Esophagus (tissue), 2 donors: ENCODE results near the gene CCNDBP1. TPM values are rescaled to one million over a fixed set of nuclear protein-coding genes. Genes with fewer than 3 reads are reported as not detected.
"Not testable (repeated sequence)": the region's sequence is repeated elsewhere in the genome, so short reads cannot be mapped to it uniquely, and the experiment has no call there.

ENCODE experiments used
- H3K27ac ChIP-seq, 2 donors: one replicate each; pipeline ENCODE4 v1.5.1; 2013; ENCODE audit warnings: low read depth in 2 of 2, mild to moderate bottlenecking in 2 of 2, inconsistent platforms in 1 of 2, low read length in 1 of 2, moderate library complexity in 1 of 2
- H3K27me3 ChIP-seq, 2 donors: one replicate each; pipeline ENCODE4 v1.6.1; 2013; ENCODE audit warnings: low read length in 2 of 2, control low read depth in 1 of 2, mild to moderate bottlenecking in 1 of 2; ENCODE audit not compliant: insufficient read depth in 2 of 2, control insufficient read depth in 1 of 2
- H3K36me3 ChIP-seq, 2 donors: one replicate each; pipeline ENCODE4 v1.6.1; 2013; ENCODE audit warnings: low read length in 1 of 2; ENCODE audit not compliant: control insufficient read depth in 2 of 2, insufficient read depth in 2 of 2
- H3K4me1 ChIP-seq, 2 donors: one replicate each; pipeline ENCODE4 v1.6.1; 2013; ENCODE audit warnings: low read length in 1 of 2; ENCODE audit not compliant: control insufficient read depth in 2 of 2, insufficient read depth in 2 of 2
- H3K4me3 ChIP-seq, 2 donors: one replicate each; pipeline ENCODE4 v1.5.1; 2013; ENCODE audit warnings: low read length in 2 of 2, mild to moderate bottlenecking in 2 of 2, low read depth in 1 of 2, moderate library complexity in 1 of 2
- H3K9me3 ChIP-seq, 2 donors: one replicate each; pipeline ENCODE4 v1.6.1; 2013; ENCODE audit warnings: mild to moderate bottlenecking in 2 of 2, low read depth in 1 of 2, low read length in 1 of 2, moderate library complexity in 1 of 2; ENCODE audit not compliant: control insufficient read depth in 2 of 2, insufficient read depth in 1 of 2
- WGBS, 2 donors: extraction: QIAGEN DNeasy Blood & Tissue Kit; methylation state at CpG; one replicate each; pipeline ENCODE4 v1.1.7; 2013; 5-methylcytosine and 5-hydroxymethylcytosine counted together
- polyA plus RNA-seq, 2 donors: library from polyadenylated mRNA; stranded (reverse); fragments of 200-250 nt; gene quantifications; one replicate each; pipeline ENCODE4 v1.2.3, GENCODE V29; 2013
- donor health status: healthy with polysubstance abuse.
- donor health status: Bipolar disorder and iron deficiency.

The CCNDBP1 gene
- polyA plus RNA-seq, 2 donors, result 48.0 to 57.4 TPM

DNA sequence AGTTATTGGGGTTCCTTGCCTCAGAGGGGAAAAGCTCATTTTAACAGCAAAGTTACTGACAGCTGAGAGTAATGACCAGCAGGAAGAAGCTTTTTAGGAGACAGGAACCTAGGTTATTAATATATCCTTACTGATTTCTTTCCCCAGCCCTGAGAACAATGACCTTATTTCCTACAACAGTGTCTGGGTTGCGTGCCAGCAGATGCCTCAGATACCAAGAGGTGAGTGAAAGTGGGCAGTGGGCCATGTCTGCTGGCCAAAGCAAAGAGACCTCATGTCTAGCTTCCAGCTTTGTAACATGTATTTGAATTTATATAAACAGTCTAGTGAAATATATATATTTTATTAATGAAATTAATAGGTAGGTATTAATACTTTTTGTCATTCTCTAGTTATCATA lies 5.0 kb downstream of the CCNDBP1 start:
- no peaks in the 10 kb centered on the region for H3K27me3 ChIP-seq
- peaks cover 14 to 15% of the 10 kb centered on the region in 2 donors for H3K36me3 ChIP-seq
- H3K9me3 ChIP-seq, result no peaks in the 10 kb centered on the region
- H3K27ac ChIP-seq, result no peak overlapping the region
- no peaks in the 10 kb centered on the region for H3K4me1 ChIP-seq
- WGBS, 2 donors, result 74 to 85% methylated on average over 1 of the region's 1 CpG
- no peak overlapping the region for H3K4me3 ChIP-seq

- Histone ChIP-seq H3K27ac (no peak overlapping the region), H3K4me3 (no peak overlapping the region), H3K9me3 (no peaks in the 10 kb centered on the region), H3K27me3 (no peaks in the 10 kb centered on the region), H3K4me1 (no peaks in the 10 kb centered on the region), H3K36me3 (peaks cover 21 to 22% of the 10 kb centered on the region in 2 donors)
- 93 to 96% methylated on average over 2 of the region's 2 CpGs for WGBS, 2 donors
Observed at GRCh38 chr15:43193710-43194109, 8.5 kb downstream of the CCNDBP1 start.

DNA sequence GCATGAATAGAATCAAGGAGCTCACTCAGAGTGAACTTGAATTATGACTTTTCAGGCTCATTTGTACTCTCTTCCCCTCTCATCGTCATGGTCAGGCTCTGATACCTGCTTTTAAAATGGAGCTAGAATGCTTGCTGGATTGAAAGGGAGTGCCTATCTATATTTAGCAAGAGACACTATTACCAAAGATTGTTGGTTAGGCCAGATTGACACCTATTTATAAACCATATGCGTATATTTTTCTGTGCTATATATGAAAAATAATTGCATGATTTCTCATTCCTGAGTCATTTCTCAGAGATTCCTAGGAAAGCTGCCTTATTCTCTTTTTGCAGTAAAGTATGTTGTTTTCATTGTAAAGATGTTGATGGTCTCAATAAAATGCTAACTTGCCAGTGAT lies 9.6 kb downstream of the CCNDBP1 start:
- H3K9me3 ChIP-seq, result no peaks in the 10 kb centered on the region
- WGBS, 2 donors, result 86 to 93% methylated on average over 2 of the region's 2 CpGs
- peaks cover 21 to 22% of the 10 kb centered on the region in 2 donors for H3K36me3 ChIP-seq
- H3K4me3 ChIP-seq, result no peak overlapping the region
- H3K27me3 ChIP-seq, result no peaks in the 10 kb centered on the region
- H3K27ac ChIP-seq, result no peak overlapping the region
- no peaks in the 10 kb centered on the region for H3K4me1 ChIP-seq

DNA sequence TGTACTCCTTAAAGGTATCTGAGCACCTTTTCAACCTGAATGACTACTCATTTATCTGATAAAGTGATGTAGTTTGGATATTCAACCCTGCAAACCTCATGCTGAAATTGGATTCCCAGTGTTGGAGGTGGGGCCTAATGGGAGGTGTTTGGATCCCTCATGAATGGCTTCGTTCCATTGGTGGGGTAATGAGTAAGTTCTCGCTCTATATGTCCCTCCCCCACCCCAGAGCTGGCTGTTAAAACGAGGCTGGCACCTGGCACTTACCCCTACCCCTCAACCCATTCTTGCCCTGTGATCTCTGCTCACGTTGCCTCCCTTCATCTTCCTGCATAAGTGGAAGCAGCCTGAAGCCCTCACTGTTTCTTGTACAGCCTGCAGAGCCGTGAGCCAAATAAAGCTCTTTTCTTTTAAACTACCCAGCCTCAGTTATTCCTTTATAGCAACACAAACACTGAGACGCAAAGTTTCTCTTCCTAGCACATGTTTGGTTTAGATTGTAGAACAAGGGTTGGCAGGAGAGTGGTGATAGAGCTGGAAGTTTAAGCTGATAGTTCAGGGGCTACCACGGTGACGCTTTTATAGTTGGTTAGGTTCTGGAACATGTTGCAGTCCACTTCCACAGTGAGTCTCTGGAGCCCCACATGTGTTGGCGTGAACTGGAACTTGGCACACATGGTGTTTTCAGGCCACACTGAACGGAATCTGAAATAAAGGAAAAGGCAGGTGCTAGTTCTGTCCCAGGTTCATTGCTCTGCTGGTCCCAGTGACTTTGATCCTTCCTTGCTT lies 11.8 kb downstream of the CCNDBP1 start:
- peaks cover 13% of the 10 kb centered on the region in 2 donors for H3K36me3 ChIP-seq
- WGBS, 2 donors, result 90 to 92% methylated on average over 10 of the region's 10 CpGs

GRCh38 chr15:43197773-43198172 lies 12.6 kb downstream of the CCNDBP1 start:
- 88 to 93% methylated on average over 3 of the region's 3 CpGs for WGBS, 2 donors
- peaks cover 11 to 13% of the 10 kb centered on the region in 2 donors for H3K36me3 ChIP-seq
- not testable (repeated sequence) for H3K4me3 ChIP-seq, H3K27me3 ChIP-seq, H3K27ac ChIP-seq, H3K4me1 ChIP-seq, H3K9me3 ChIP-seq

More for the DNA sequence above, 11.8 kb downstream of the CCNDBP1 start:
- no peaks in the 10 kb centered on the region for H3K4me1 ChIP-seq
- no peak overlapping the region for H3K27ac ChIP-seq
- no peak overlapping the region for H3K4me3 ChIP-seq
- H3K27me3 ChIP-seq, result no peaks in the 10 kb centered on the region
- no peaks in the 10 kb centered on the region for H3K9me3 ChIP-seq

DNA sequence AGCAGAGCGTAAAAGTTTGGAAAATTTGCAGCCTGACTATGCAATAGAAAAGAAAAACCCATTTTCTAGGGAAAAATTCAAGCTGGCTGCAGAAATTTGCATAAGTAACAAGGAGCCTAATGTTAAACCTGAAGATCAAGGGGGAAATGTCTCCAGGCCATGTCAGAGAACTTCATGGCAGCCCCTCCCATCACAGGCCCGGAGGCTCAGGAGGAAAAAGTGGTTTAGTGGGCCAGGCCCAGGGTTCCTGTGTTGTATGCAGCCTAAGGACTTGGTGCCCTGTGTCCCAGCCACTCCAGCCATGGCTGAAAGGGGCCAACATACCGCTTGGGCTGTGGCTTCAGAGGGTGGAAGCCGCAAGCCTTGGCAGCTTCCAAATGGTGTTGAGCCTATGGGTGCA lies 13.4 kb downstream of the CCNDBP1 start:
- peaks cover 8 to 13% of the 10 kb centered on the region in 2 donors for H3K36me3 ChIP-seq
- WGBS, 2 donors, result 96 to 97% methylated on average over 4 of the region's 4 CpGs
- not testable (repeated sequence) for H3K27me3 ChIP-seq, H3K4me1 ChIP-seq, H3K4me3 ChIP-seq, H3K9me3 ChIP-seq, H3K27ac ChIP-seq

DNA sequence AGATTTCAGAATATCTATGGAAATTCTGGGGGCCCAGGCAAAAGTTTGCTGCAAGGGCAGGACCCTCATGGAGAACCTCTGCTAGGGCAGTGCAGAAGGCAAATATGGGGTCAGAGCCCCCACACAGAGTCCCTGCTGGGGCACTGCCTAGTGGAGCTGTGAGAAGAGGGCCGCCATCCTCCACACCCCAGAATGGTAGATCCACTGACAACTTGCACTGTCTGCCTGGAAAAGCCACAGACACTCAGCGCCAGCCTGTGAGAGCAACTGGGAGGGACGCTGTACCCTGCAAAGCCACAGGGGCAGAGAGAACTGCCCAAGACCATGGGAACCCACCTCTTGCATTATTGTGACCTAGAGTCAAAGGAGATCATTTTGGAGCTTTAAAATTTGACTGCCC lies 13.8 kb downstream of the CCNDBP1 start:
- 96 to 97% methylated on average over 3 of the region's 3 CpGs for WGBS, 2 donors
- H3K36me3 ChIP-seq, result peaks cover 8 to 13% of the 10 kb centered on the region in 2 donors
- H3K27ac ChIP-seq, result no peak overlapping the region
- no peaks in the 10 kb centered on the region for H3K27me3 ChIP-seq
- no peak overlapping the region for H3K4me3 ChIP-seq
- H3K4me1 ChIP-seq, result no peaks in the 10 kb centered on the region
- no peaks in the 10 kb centered on the region for H3K9me3 ChIP-seq

- Histone ChIP-seq H3K27me3 (no peaks in the 10 kb centered on the region), H3K4me3 (no peak overlapping the region), H3K4me1 (no peaks in the 10 kb centered on the region), H3K36me3 (peaks cover 6 to 8% of the 10 kb centered on the region in 2 donors), H3K9me3 (no peaks in the 10 kb centered on the region), H3K27ac (no peak overlapping the region)
- 84 to 88% methylated on average over 3 of the region's 3 CpGs for WGBS, 2 donors
Observed at GRCh38 chr15:43199945-43200488, 14.8 kb downstream of the CCNDBP1 start.

DNA sequence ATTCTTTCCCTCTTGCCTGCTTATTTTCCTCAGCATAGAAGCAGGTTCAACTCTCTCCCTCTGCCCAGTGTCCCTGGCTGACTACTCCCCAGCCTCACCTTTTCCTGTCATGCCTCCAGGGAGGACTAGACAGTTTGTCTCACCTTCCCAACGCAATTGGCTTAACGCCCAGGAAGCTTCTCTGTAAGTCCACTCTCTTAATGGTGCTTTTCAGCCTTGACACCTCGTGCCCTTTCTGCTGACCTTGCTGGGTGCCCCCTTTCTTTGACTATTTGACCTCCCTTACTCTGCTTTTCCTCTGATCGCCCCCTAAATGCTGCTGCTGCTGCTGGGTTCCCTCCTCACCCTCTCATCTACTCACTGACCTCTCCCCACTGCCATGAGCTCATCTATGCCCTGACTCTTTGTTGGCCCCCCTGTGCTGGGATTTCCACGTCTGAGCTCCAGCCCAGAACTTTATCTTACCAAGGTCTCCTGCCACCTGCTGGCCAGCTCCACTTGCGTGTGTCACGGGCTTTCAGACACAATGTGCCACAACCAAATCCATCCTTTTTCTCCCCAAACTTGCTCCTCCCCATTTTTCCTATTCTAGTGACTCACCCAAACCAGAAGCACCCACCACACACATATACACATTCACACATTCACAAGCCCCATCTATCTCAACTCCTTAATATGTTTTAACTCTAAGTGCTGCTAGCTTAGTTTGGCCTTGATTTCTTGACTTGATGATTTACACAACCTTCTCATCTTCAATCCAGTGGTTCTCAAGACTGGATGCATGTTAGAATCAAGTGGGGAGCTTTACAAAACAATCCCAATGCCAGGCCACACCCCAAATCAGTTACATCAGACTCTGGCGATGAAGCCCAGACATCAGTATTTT lies 19.1 kb downstream of the CCNDBP1 start:
- Histone ChIP-seq H3K27me3 (no peaks in the 10 kb centered on the region), H3K27ac (no peak overlapping the region), H3K36me3 (no peaks in the 10 kb centered on the region), H3K4me3 (no peak overlapping the region), H3K9me3 (no peaks in the 10 kb centered on the region), H3K4me1 (no peaks in the 10 kb centered on the region)
- WGBS, 2 donors, result 35 to 37% methylated on average over 8 of the region's 8 CpGs
